Left lobe of liver (tissue), 2 donors: ENCODE data around the gene C5orf24. TPM values are rescaled to one million over a fixed set of nuclear protein-coding genes. Genes with fewer than 3 reads are reported as not detected.
"Not testable (repeated sequence)": the region's sequence is repeated elsewhere in the genome, so short reads cannot be mapped to it uniquely, and the experiment has no call there.

ENCODE experiments used
- ATAC-seq: fragments of 200-7000 bp; cut with Tn5 transposase; one replicate; pipeline ENCODE4 v1.9.1; 2020; ENCODE audit warnings: mild to moderate bottlenecking, moderate library complexity
- DNase-seq: peaks from one replicate; pipeline ENCODE4 v3.0.0-alpha.2; 2020; ENCODE audit warnings: low spot score
- total RNA-seq: library from RNA; stranded (reverse); gene quantifications from one replicate; pipeline ENCODE4 v1.2.1, GENCODE V29; 2021
- donor health status: DM: no; HTN: no; CAD: no; lungs with moderate emphysema.
- donor health status: DM: no; HTN: yes; CAD: no.

The C5orf24 gene
- total RNA-seq, 1 donor from 2014 or later = 25.9 TPM

DNA sequence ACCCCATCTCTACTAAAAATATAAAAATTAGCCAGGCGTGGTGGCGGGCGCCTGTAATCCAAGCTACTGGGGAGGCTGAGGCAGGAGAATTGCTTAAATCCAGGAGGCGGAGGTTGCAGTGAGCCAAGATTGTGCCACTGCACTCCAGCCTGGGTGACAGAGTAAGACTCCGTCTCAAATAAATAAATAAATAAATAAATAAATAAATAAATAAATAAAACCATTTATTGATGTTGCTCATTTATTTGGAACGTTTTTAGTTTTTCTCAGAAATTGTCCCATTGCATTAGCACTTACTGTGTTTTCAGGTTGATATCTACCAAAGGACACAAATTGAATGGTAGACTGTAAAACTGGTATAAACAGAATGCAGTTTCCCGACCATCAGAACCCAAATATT is 10.7 kb downstream of the C5orf24 start:
- ATAC-seq, DNase-seq: not testable (repeated sequence)

DNA sequence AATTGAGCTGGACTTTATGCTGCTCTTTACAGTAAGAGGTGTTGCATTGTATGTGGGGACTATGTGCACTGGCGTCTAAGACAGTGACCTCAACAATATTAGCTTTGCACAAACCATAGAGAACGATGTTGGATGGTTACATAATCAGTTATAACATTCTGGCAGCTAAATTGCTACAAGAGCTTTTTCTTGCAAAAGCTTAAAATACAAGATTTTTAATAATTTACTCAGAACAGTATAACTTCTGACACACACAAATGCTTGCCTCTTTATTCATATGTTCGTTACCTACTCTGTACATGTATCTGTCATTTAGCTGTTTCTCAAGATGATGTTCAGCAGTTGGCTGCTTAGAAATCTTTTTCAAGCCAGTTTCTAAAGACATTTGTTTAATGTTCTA is 11.6 kb downstream of the C5orf24 start:
- ATAC-seq (no peak), DNase-seq (no peak)

DNA sequence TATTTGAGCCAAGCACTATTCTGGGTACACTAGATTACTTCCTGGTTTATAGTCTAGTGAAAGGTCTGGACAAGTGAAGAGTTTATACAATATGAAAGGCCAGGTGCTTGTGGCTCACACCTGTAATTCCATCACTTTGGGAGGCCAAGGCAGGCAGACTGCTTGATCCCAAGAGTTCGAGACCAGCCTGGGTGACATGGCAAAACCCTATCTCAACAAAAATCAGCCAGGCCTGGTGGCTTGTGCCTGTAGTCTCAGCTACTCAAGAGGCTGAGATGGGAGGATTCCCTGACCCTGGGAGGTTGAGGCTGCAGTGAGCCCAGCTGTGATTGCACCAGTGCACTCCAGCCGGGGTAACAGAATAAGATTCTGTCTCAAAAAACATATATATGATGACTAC is 18.9 kb downstream of the C5orf24 start:
- no peak for DNase-seq
- ATAC-seq = no peak

DNA sequence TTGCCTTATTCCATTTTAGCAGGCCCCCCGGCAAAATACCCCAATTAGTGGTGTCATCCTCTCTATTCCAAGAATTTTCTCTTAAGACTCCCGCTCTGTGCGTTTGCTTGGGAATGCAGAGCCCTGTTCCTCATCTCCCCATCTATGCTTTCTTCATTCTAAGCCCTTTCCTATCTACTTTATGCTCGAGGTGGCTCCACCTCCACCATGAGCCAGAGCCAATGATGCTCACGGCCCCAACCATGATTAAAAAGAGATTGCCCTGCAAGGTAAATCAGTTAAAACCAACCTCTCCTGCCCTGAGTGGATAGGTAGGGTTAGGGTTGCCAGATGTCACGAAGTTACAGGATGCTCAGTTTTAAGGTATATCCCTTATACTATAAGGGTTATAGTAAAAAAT is 27.7 kb downstream of the C5orf24 start:
- DNase-seq = no peak
- ATAC-seq = no peak

DNA sequence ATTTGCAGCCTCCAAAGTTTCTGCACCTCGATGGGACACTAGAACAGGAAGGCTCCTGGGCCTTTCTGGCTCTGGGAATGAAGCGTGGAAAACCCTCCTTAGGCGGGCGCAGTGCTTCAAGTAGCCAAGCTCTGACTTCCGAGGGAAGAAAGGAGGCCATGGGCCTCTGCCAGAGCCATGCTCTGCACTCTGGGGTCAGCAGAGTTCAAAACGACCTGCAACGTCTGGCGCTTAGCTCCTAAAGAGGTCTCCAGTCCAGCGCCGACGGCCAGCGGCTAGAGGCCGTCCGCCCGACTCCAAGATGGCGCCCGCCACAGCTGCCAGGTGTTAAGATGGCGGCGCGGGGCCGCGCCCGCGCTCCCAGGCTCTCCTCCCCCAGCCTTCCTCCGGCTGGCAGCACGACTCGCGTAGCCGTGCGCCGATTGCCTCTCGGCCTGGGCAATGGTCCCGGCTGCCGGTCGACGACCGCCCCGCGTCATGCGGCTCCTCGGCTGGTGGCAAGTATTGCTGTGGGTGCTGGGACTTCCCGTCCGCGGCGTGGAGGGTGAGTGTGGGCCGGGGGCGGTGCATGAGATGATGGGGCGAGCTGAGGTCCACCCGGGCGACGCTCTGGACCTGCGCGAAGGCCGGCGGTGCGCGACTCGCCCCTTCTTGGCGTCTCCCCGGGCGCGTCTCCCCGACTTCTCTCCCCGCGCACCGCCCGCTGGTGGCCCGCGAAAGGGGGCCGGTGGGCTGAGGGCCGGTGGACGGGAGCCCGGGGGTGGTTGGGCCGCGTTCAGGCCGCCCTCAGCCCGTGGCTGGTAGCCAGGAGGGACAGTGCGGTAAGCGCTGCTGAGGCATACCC is 28.4 kb downstream of the C5orf24 start, which contains the start of gene TXNDC15:
Gene TXNDC15 (plus strand): TSS at position 385 of the 844 bp plus-strand sequence. CDS start 57 bp downstream, at position 442.
- DNase-seq (peak; percentile 90), ATAC-seq (peak; percentile 97)

DNA sequence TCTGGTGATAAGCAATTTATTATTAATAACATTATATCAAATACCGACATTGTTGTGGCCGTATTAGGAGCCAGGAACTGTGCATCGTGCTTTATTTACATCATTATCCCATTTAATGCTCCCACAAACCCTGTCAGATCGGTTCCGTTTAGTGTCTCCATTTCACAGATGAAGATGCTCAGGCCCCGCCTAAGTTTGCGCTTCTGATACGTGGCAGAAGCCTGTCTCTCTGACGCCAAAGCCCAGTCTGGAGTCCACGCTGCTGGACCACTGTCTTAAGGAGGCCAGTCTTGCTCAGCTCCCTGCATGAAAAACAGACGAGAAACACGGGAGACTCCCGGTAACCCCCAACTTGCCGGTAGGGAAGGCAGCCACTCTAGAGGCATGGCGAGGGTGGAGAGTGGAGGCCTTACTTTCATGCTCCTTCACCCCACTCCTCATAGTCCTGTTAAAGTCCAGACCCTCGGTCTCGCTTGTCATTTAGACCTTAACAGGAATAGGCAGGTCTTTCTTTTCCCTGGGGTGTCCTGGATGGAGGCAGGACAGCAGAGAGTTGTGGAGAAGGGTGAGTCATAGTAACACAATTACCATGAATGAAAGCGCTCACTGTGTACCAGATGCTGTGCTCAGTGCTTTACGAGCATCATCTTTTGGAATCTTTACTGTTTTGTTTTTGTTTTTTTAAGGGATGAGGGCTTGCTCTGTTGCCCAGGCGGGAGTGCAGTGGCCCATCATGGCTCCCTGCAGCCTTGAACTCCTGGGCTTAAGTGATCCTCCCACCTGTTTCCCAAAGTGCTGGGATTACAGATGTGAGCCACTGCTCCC is 29.3 kb downstream of the C5orf24 start:
- DNase-seq (peak; percentile 55), ATAC-seq (peak; percentile 49)

DNA sequence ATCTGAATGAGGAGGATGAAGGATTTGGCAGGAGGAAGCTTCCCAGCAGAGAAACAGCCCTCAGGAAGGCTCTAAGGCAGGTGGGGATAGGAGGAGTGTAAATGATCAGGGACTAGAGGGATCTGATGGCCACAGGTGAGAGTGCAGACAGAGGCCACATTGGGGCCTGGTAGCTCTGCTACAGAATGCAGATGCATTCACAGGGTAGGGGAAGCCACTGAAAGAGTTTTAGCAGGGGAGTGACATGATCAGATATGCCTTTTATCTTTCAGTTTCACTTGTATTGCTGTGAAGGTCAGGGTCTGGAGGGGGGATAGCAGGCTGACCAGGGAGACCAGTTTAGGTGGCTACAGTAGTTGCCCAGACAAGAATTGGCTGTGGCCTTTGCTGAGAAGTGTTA is 31.4 kb downstream of the C5orf24 start:
- no peak for ATAC-seq

DNA sequence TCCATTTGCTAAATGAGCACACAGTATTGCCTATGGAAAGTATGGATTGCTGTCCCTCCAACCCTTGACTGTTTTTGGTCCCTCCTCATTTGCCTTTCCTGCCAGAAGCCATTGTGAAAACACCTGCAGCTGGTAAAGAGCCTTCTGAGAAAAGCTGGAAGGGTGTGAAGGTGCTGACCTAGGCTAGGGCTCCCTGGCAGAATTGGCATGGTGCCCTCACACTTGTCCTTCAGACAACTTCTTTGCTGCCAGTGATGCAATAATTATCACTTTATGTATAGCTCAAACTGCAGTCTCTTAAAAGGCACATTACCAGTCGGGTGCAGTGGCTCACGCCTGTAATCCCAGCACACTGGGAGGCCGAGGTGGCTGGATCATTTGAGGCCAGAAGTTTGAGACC is 32.6 kb downstream of the C5orf24 start:
- no peak for DNase-seq
- no peak for ATAC-seq

More for the DNA sequence above, 31.4 kb downstream of the C5orf24 start:
- DNase-seq = no peak

DNA sequence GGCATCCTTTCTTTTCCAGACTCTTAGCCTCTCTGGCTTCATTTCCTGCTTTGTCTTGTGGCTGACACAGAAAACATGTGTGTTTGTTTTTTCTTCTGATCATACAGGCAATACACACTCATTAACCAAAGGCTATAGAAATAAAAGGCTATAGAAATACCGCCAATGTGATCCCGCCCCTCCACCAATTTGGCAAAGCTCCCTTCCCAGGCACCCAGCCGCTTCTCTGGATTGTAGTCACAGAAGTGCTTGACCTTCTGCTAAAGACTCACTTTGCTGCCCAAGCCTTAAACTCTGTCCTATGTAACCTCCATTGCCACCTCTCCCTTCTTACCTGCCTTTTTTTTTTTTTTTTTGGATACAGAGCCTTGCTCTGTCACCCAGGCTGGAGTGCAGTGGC is 33.7 kb downstream of the C5orf24 start:
- ATAC-seq (no peak), DNase-seq (no peak)

DNA sequence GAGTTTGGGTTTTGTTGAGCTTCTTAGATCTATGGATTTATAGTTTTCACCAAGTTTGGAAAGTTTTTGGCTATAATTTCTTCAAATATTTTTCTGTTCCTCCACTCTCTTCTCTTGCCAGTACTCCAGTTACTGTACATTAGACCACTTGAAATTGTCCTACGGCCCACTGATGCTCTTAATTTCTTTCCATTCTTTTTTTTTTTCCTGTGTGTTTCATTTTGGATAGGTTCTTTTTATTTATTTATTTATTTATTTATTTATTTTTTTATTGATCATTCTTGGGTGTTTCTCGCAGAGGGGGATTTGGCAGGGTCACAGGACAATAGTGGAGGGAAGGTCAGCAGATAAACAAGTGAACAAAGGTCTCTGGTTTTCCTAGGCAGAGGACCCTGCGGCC is 35.2 kb downstream of the C5orf24 start:
- not testable (repeated sequence) for DNase-seq, ATAC-seq

DNA sequence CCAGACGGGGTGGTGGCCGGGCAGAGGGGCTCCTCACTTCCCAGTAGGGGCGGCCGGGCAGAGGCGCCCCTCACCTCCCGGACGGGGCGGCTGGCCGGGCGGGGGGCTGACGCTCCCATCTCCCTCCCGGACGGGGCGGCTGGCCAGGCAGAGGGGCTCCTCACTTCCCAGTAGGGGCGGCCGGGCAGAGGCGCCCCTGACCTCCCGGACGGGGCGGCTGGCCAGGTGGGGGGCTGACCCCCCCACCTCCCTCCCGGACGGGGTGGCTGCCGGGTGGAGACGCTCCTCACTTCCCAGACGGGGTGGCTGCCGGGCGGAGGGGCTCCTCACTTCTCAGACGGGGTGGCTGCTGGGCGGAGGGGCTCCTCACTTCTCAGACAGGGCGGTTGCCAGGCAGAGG is 35.9 kb downstream of the C5orf24 start:
- ATAC-seq, DNase-seq: not testable (repeated sequence)

DNA sequence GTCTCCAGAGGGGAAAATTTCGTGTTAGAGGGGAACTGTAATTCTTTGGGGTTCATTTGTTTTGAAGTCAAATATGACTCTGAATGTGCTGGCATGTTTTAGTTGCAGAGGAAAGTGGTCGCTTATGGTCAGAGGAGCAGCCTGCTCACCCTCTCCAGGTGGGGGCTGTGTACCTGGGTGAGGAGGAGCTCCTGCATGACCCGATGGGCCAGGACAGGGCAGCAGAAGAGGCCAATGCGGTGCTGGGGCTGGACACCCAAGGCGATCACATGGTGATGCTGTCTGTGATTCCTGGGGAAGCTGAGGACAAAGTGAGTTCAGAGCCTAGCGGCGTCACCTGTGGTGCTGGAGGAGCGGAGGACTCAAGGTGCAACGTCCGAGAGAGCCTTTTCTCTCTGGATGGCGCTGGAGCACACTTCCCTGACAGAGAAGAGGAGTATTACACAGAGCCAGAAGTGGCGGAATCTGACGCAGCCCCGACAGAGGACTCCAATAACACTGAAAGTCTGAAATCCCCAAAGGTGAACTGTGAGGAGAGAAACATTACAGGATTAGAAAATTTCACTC is 41.9 kb downstream of the C5orf24 start:
- DNase-seq (no peak), ATAC-seq (no peak)

DNA sequence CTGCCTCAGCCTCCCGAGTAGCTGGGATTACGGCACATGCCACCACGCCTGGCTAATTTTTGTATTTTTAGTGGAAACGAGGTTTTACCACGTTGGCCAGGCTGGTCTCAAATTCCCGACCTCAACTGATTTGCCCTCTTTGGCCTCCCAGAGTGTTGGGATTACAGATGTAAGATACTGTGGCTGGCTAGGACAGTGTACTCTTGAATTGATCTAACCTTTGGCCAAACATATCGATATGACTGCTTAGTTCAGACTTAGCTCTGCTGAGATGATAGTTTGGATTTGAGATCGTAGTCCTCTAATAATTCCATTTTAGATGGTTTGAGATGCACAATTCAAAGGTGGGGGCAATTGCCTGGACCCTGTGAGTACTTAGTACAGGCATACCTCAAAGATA is 43.6 kb downstream of the C5orf24 start:
- peak; percentile 91 for ATAC-seq
- DNase-seq = no peak

DNA sequence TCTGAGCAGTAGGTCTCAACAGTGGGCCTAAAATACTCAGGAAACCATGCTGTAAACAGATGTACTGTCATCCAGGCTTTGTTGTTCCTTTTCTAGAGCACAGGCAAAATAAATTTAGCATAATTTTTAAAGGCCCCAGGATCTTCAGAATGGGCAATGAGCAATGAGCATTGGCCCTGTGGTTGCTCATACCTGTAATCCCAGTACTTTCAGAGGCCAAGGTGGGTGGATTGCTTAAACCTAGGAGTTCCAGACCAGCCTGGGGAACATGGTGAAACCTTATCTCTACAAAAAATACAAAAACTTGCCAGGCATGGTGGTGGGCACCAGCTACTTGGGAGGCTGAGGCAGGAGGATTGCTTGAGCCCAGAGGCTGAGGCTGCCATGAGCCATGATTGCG is 45.7 kb downstream of the C5orf24 start:
- no peak for DNase-seq
- no peak for ATAC-seq

DNA sequence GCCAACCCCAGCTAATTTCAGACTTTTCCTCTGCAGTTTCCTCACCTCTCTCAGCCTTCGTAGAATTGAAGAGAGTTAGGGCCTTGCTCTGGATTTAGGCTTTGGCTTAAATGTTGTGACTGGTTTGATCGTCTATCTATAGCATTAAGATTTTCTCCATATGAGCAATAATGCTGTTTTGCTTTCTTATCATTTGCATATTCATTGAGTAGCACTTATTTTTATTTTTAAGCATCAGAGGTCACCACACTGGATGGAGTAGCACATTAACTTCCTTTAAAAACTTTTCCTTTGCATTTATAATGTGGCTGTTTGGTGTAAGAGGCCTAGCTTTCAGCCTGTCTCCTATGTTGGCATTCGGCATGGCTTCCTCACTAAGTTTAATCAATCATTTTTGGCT is 46.5 kb downstream of the C5orf24 start:
- ATAC-seq (no peak), DNase-seq (no peak)

DNA sequence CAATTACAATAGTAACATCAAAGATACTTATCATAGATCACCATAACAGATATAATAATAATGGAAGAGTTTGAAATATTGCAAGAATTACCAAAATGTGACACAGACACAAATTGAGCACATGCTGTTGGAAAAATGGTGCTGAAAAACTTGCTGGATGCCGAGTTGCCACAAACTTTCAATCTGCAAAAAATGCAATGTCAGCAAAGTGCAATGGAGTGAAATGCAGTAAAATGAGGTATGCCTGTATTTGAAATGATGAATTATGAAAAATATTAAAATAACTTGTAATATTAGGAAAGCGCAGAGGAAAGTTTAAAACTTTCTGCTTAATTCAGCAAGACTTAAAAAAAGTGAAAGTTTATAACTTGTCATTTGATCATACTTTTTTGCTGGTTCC is 47.2 kb downstream of the C5orf24 start:
- DNase-seq (no peak), ATAC-seq (no peak)

DNA sequence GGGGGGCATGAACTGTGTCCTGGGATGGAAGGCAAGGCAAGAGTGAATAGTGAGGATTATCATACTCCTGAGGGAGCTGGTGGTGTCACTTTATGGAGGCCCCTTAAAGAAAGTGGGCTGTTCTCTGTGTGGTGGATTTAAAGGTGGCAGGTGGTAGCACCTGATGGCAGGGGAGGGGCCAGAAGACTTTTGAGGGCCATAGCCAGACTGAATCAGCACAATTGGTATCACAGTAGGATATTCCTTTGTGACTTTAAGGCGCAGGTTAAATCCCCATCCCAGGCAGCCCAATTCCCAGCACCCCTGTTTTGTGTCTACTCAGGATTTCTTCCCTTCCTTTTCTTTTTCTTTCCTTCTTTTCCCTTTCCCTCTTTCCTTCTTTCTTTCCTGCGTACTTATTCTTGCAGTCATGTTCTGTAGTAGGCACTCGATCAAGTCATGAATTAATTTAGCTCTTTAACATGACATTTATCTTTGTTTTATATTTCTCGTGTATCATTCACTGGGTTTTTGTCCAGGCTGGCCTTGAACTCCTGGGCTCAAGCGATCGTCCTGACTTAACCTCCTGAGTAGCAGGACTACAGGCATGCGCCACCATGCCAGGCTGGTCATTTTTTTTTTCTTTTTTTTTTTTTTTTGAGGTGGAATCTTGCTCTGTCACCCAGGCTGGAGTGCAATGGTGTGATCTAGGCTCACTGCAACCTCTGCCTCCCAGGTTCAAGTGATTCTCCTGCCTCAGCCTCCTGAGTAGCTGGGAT is 48.2 kb downstream of the C5orf24 start:
- ATAC-seq (no peak), DNase-seq (no peak)

DNA sequence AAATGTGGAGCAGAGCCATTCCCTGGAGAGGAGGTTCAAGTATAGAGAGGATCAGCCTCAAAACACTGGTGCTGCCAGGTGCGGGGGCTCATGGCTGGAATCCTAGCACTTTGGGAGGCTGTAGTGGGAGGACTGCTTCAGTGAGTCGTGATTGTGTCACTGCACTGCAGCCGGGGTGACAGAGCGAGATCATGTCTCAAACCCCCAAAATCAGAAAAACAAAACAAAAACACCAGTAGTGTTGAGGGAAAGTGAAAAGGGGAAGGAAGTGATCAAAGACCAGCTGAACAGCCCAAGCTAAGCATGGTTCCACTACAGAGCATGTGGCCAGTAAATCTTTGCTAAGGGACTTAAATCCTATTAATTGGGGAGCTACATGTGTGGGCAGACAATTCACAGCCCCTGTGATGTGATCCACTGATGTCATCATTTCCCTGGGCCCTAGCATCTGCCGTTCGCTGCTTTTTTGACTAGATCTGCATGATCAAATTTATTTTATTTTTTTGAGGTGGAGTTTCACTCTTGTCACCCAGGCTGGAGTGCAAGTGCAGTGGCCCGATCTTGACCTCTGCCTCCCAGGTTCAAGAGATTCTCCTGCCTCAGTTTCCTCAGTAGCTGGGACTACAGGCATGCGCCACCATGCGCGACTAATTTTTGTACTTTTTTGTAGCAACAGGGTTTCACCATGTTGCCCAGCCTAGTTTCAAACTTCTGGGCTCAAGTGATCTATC is 56.5 kb downstream of the C5orf24 start:
- no peak for ATAC-seq
- no peak for DNase-seq

DNA sequence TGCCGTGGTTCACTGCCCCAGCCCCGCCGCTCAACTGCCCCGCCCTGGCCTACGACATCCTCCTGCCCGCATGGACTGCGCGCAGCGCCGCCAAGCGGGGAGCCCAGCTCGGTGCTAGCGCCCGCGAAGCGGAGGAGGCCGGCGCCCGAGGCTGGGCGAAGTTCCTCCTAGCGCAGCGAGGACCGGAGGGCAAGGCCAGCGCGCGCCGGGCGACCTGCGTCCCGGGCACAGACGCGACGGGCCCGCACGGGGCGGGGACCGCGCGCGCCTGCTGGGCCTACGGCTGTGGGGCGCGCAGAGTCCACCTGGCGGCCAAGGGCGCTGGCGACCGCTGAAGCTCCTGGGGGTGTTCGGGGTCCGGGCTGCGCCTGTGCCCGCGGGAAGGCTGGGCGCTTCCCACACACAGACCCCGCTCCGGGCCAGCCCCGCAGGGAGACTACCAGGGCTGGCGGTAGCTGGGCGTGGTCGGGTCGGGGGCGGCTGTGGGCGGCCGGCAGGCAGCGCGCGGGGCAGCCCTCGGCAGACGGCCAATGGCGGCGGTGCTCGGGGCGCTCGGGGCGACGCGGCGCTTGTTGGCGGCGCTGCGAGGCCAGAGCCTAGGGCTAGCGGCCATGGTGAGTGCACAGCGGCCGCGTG is 59.0 kb downstream of the C5orf24 start, which contains the start of gene PCBD2:
Gene PCBD2 (plus strand): TSS at position 522 of the 636 bp plus-strand sequence. CDS start 9 bp downstream, at position 531.
- ATAC-seq (peak; percentile 88), DNase-seq (peak; percentile 95)
